ENCODE measurements around the gene AMER2. TPM values are rescaled to one million over a fixed set of nuclear protein-coding genes. Genes with fewer than 3 reads are reported as not detected.

AMER2 gene
- total and polyA plus RNA-seq, 9 of the 15 experiments (the other 6 are each of a cell fraction or from before 2014, with no cell fraction given), result not detected

- ATAC-seq (no peak), FAIRE-seq (no peak), DNase-seq (ENCODE audit: extremely low read depth in 1 of 4, low spot score in 3 of 4) (no peak)
- no TSS peak for BruUV-seq (replicated peaks)
- H3K4me1 ChIP-seq (replicated peaks in 1 of 2; ENCODE audit: control insufficient read depth in 2 of 2, insufficient read depth in 2 of 2, low read length in 2 of 2), result no peaks in the 10 kb centered on the region
- H2AFZ ChIP-seq (ENCODE audit: low read depth, low read length), result no peak overlapping the region
- H3K27me3 ChIP-seq (ENCODE audit: control insufficient read depth in 2 of 2, insufficient read depth in 2 of 2, low read length in 2 of 2), result peaks cover 5 to 20% of the 10 kb centered on the region in 2 experiments; a peak in 4 of 5 replicates
- no peaks in the 10 kb centered on the region for H3K79me2 ChIP-seq (ENCODE audit: control insufficient read depth, insufficient read depth, low read length)
- 0% methylated on average over 7 of the region's 8 CpGs for WGBS (ENCODE audit: insufficient coverage, low coverage, missing lambda C conversion rate)
- H3K36me3 ChIP-seq (ENCODE audit: control insufficient read depth, insufficient read depth, low read length), result no peaks in the 10 kb centered on the region
- no peak overlapping the region for H3K9ac ChIP-seq (ENCODE audit: insufficient read depth in 1 of 2, low read depth in 2 of 2, low read length in 2 of 2)
- ChIA-PET CTCF (ENCODE audit: low intra/inter-chr PET ratio) (no interaction called here), POLR2A (no interaction called here)
- no peaks in the 10 kb centered on the region for H3K9me3 ChIP-seq (replicated peaks; ENCODE audit: control insufficient read depth, insufficient read depth, low read depth, low read length)
- no peaks in the 10 kb centered on the region; the same call in 1 of the 2 replicates for H4K20me1 ChIP-seq (replicated peaks; ENCODE audit: control insufficient read depth, insufficient read depth, low read length)
- intact Hi-C loops (cut with micrococcal nuclease), result no loop called here
- in situ Hi-C loops (cut with MboI), result no loop called here
- no peak overlapping the region for H3K4me2 ChIP-seq (ENCODE audit: insufficient read depth, low read length)
- H3K4me3 ChIP-seq, result no peak overlapping the region
- H3K27ac ChIP-seq (ENCODE audit: extremely low read depth, low read depth, low read length), result no peak overlapping the region
- no peaks in the 10 kb centered on the region for H3K9me1 ChIP-seq (ENCODE audit: control insufficient read depth, insufficient read depth, low read length)
- TF ChIP-seq POLR2AphosphoS5 (IDR thresholded peaks at IDR 0.05; ENCODE audit: control insufficient read depth, insufficient read depth, low read depth, low read length) (no peak), ZNF274 (IDR thresholded peaks at IDR 0.05; ENCODE audit: borderline replicate concordance, low read depth, low read length) (no peak), ZKSCAN3 (CRISPR knock-in tag; IDR thresholded peaks at IDR 0.05) (no peak), POLR2AphosphoS2 (IDR thresholded peaks at IDR 0.05; ENCODE audit: low read length) (no peak), ZBTB11 (CRISPR knock-in tag; IDR thresholded peaks at IDR 0.05) (no peak), NR2C1 (IDR thresholded peaks at IDR 0.05) (no peak), NR2C1 (tag; IDR thresholded peaks at IDR 0.05) (no peak), SMAD3 (CRISPR knock-in tag; conservative IDR thresholded peaks at IDR 0.05) (no peak), FUS (optimal IDR thresholded peaks at IDR 0.05; ENCODE audit: low read depth, low read length) (no peak)
- TF ChIP-seq, protein P1, sequence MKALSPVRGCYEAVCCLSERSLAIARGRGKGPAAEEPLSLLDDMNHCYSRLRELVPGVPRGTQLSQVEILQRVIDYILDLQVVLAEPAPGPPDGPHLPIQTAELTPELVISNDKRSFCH (CRISPR knock-in tag; IDR thresholded peaks at IDR 0.05), result no peak
- TF ChIP-seq, protein P1 (tag; IDR thresholded peaks at IDR 0.05), result no peak
- TF ChIP-seq, protein P2, sequence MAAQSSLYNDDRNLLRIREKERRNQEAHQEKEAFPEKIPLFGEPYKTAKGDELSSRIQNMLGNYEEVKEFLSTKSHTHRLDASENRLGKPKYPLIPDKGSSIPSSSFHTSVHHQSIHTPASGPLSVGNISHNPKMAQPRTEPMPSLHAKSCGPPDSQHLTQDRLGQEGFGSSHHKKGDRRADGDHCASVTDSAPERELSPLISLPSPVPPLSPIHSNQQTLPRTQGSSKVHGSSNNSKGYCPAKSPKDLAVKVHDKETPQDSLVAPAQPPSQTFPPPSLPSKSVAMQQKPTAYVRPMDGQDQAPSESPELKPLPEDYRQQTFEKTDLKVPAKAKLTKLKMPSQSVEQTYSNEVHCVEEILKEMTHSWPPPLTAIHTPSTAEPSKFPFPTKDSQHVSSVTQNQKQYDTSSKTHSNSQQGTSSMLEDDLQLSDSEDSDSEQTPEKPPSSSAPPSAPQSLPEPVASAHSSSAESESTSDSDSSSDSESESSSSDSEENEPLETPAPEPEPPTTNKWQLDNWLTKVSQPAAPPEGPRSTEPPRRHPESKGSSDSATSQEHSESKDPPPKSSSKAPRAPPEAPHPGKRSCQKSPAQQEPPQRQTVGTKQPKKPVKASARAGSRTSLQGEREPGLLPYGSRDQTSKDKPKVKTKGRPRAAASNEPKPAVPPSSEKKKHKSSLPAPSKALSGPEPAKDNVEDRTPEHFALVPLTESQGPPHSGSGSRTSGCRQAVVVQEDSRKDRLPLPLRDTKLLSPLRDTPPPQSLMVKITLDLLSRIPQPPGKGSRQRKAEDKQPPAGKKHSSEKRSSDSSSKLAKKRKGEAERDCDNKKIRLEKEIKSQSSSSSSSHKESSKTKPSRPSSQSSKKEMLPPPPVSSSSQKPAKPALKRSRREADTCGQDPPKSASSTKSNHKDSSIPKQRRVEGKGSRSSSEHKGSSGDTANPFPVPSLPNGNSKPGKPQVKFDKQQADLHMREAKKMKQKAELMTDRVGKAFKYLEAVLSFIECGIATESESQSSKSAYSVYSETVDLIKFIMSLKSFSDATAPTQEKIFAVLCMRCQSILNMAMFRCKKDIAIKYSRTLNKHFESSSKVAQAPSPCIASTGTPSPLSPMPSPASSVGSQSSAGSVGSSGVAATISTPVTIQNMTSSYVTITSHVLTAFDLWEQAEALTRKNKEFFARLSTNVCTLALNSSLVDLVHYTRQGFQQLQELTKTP (IDR thresholded peaks at IDR 0.05; ENCODE audit: low read depth in 1 of 2, partially characterized antibody in 2 of 2), result no peak
Observed at GRCh38 chr13:25192489-25192888, 20.4 kb upstream of the AMER2 start.

Measured in K562 (cell line).